ENCODE data around the gene PLEKHA1.

DNA sequence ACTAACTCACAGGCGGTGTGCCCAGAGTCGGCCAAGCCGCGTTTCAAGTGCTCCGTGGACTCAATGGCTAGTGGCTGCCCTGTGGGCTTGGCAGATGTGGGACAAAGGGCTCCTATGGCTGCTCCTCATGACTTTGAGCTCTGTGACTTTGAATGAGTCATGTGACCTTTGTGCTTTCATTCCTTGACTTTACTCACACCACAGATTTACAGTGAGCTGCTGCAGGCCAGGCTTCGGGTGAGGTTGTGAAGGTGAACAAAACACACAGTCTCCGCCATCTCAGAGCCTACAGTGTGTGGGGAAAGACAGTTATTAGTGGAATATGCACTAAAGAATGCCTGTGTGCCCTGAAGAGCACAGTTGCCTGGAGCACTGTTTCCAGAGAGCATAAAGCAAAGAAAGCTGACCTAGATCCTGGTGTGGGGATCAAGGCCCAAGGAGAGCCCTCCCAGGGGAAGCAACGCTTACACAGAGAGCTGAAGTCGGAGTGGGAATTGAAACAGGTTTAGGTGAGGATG is 29.7 kb upstream of the PLEKHA1 start:
- TF ChIP-seq, protein P1, sequence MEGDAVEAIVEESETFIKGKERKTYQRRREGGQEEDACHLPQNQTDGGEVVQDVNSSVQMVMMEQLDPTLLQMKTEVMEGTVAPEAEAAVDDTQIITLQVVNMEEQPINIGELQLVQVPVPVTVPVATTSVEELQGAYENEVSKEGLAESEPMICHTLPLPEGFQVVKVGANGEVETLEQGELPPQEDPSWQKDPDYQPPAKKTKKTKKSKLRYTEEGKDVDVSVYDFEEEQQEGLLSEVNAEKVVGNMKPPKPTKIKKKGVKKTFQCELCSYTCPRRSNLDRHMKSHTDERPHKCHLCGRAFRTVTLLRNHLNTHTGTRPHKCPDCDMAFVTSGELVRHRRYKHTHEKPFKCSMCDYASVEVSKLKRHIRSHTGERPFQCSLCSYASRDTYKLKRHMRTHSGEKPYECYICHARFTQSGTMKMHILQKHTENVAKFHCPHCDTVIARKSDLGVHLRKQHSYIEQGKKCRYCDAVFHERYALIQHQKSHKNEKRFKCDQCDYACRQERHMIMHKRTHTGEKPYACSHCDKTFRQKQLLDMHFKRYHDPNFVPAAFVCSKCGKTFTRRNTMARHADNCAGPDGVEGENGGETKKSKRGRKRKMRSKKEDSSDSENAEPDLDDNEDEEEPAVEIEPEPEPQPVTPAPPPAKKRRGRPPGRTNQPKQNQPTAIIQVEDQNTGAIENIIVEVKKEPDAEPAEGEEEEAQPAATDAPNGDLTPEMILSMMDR (IDR thresholded peaks at IDR 0.05; ENCODE audit: insufficient read depth, low read length, poor library complexity, severe bottlenecking) = no peak
- no peak for TF ChIP-seq EZH2phosphoT487 (conservative IDR thresholded peaks at IDR 0.05; ENCODE audit: low read length)

Measured in SU-DHL-6 (cell line).